Endothelial cell of coronary artery (primary cell): ENCODE results near the gene FRG1. TPM values are rescaled to one million over a fixed set of nuclear protein-coding genes. Genes with fewer than 3 reads are reported as not detected.

Source experiments
- total RNA-seq: library from RNA; depleted of rRNA; stranded (reverse); fragments of >200 nt; gene quantifications from 2 replicates; pipeline ENCODE4 v1.2.3, GENCODE V29; 2014

FRG1 gene
- total RNA-seq: 25.9 and 33.1 TPM in 2 replicates

GRCh38 chr4:189940178-189941004 lies at the start of gene FRG1:
Gene FRG1, plus strand, starts transcription at chr4:189940872. Its CDS starts 138 bp downstream, at chr4:189941010.

Other genes with a start within 250 kb of the FRG1 start
- not detected in 2 replicates for gene FRG2, start 86.4 kb downstream of the FRG1 start, total RNA-seq
- gene DBET, start 123.6 kb downstream of the FRG1 start, total RNA-seq: not detected in 2 replicates
- gene DUX4, start 232.9 kb downstream of the FRG1 start, total RNA-seq: not detected in 2 replicates